ENCODE data around the gene SLCO3A1.

Gene SLCO3A1

GRCh38 chr15:92011611-92012367 lies 158.3 kb downstream of the SLCO3A1 start:
- DNase-seq: no peak

- DNase-seq: no peak
Measured at GRCh38 chr15:92012368-92012629, 158.8 kb downstream of the SLCO3A1 start.

- DNase-seq: no peak
Measured at GRCh38 chr15:92012881-92013280, 159.4 kb downstream of the SLCO3A1 start.

- no peak for DNase-seq
Measured at GRCh38 chr15:92014281-92015030, 160.9 kb downstream of the SLCO3A1 start.

- no peak for DNase-seq
Measured at GRCh38 chr15:92017882-92018534, 164.5 kb downstream of the SLCO3A1 start.

- DNase-seq: no peak
Measured at GRCh38 chr15:92018535-92019239, 165.2 kb downstream of the SLCO3A1 start.

GRCh38 chr15:92019706-92020105 lies 166.2 kb downstream of the SLCO3A1 start:
- DNase-seq: no peak

GRCh38 chr15:92020207-92020606 lies 166.7 kb downstream of the SLCO3A1 start:
- no peak for DNase-seq

- DNase-seq: no peak
Measured at GRCh38 chr15:92020804-92021203, 167.3 kb downstream of the SLCO3A1 start.

- no peak for DNase-seq
Measured at GRCh38 chr15:92021792-92022191, 168.3 kb downstream of the SLCO3A1 start.

- no peak for DNase-seq
Measured at GRCh38 chr15:92023965-92024364, 170.5 kb downstream of the SLCO3A1 start.

- no peak for DNase-seq
Measured at GRCh38 chr15:92025706-92026270, 172.3 kb downstream of the SLCO3A1 start.

- DNase-seq: no peak
Measured at GRCh38 chr15:92028389-92028724, 174.8 kb downstream of the SLCO3A1 start.

GRCh38 chr15:92029767-92030166 lies 176.3 kb downstream of the SLCO3A1 start:
- DNase-seq: no peak

GRCh38 chr15:92033314-92033713 lies 179.8 kb downstream of the SLCO3A1 start:
- no peak for DNase-seq

- DNase-seq: no peak
Measured at GRCh38 chr15:92033723-92034122, 180.2 kb downstream of the SLCO3A1 start.

- DNase-seq: no peak
Measured at GRCh38 chr15:92034227-92034626, 180.7 kb downstream of the SLCO3A1 start.

- no peak for DNase-seq
Measured at GRCh38 chr15:92035551-92035950, 182.0 kb downstream of the SLCO3A1 start.

- DNase-seq: no peak
Measured at GRCh38 chr15:92035961-92036360, 182.5 kb downstream of the SLCO3A1 start.

- no peak for DNase-seq
Measured at GRCh38 chr15:92037491-92037890, 184.0 kb downstream of the SLCO3A1 start.

GRCh38 chr15:92040350-92040749 lies 186.8 kb downstream of the SLCO3A1 start:
- DNase-seq: no peak

- no peak for DNase-seq
Measured at GRCh38 chr15:92041371-92041770, 187.9 kb downstream of the SLCO3A1 start.

- no peak for DNase-seq
Measured at GRCh38 chr15:92043283-92043682, 189.8 kb downstream of the SLCO3A1 start.
